GM21423 (cell line): ENCODE results near the gene RBBP5.

ENCODE experiments used
- ATAC-seq: cut with Tn5 transposase; IDR thresholded peaks from one replicate; pipeline ENCODE4 v1.9.1; 2021; ENCODE audit warnings: mild to moderate bottlenecking, moderate library complexity; ENCODE audit not compliant: unreplicated experiment

The RBBP5 gene

DNA sequence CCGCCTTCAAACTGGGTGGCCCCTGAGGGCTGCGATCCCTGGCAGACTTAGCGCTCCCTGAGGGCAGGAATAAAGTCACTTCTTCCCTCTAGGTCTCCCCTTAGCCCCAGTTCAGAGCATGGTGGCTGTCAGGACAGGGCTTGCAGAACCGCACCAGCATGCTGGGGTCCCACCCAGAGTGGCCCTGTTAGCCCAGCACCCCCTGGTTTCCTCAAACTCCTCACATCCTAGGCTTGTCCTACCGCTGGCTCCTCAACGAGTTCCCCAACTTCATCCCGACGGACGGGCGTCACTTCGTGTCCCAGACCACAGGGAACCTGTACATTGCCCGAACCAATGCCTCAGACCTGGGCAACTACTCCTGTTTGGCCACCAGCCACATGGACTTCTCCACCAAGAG, 62.9 kb downstream of the RBBP5 start:
- no peak for ATAC-seq

- ATAC-seq, result no peak
Measured at GRCh38 chr1:205057808-205058575, 63.8 kb downstream of the RBBP5 start.

DNA sequence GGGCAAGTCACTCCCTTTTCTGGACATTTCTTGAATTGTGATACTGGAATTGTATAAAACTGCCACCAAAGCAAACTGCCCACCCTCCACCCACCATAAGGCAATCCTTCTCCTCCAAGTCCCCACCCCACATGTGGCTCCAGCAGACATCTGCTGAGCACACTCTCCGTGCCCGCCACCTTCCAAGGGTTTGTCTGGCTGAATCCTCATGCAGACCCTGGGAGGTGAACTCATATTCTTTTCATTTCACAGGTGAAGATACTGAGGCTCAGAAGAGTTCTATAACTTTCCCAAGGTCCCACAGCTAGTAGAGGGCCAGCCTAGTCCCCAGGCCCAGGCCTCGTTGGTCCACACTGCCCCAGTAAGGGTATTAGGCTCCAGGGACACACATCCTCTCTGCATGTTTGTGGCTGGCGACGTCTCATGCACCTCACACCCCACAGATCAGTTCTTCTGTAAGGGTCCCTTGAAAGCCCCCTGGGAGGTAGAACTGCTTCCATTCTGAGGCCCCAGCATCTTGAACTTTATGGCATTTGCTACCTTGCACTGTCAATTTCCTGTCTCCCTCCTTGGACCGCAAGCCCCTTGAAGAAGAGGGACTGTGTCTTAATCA, 64.7 kb downstream of the RBBP5 start:
- no peak for ATAC-seq

DNA sequence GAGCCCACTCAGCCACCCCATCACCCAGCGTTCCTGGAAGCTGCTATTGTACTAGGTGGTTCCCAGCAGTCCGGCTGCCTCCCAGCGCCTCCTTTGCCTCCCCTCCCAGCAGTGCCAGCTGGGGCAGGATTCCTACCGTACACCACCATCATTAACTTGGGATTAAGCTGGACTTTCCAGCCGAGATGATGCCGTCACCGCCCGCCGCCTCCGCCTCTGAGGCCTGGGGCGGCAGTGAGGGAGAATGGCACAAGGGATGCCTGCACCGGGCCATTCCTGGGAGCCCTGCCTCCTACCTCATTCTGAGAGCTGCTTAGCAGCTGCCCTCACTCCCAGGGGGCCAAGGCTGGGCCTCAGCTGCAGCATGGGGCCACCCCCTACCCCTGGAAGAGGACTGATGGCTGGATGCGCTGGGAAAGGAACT, 65.6 kb downstream of the RBBP5 start:
- ATAC-seq, result no peak

DNA sequence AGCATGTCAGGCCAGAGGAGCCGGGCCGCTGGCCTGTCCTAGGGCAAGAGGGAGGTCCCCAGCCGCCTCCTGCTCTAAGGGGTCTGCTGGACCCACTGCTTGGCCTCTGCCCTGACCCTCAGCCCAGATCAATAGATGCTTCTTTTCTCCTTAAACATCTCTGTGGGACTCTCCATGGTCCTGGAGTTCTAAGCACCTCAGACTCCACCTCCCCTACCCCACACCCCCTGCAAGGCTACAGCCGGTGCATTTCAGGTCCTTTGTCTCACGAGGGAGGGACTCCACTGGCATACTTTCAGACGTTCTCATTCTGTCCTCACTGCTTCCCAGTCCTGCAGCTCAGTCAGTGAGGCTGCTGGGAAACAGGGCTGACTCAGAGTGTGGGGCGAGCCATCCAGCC, 67.8 kb downstream of the RBBP5 start:
- ATAC-seq, result no peak

DNA sequence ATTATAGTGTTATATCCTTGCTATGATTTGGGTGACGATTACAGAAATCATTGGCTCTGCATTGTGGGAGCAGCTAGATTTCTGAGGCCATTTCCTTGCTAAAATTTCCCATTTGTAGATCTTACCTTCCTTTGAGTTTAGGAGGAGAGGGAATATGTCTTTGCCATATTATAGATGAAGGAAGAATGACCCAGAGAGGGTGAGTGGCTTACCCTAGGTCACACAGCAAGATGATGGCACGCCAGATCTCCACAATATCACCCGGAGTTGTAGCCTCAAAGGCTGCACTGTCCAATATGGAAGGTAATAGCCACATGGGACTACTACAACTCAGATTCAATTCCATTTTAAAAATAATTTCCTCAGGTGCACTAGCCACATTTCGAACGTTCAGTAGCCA, 68.5 kb downstream of the RBBP5 start:
- ATAC-seq, result no peak

GRCh38 chr1:205052690-205053089, 69.1 kb downstream of the RBBP5 start:
- ATAC-seq, result no peak

DNA sequence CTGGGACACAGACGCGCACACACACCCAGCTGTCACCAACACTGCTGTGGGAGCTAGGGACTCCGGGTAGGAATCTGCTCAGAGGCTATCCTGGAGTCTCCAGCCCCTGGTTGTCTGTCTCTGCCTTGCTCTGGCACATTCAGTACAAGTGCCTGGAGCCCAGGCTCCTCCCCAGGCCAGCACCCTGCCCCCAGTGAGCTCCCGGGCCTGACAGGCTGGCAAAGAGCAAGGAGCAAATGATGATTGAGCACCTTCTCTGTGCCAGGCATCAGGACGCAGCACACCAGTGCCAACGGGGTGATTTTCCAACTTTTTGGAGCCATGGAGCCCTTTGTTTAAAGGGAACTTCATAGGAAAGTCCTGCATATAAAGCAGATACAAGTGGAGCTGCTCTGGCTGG, 72.3 kb downstream of the RBBP5 start:
- ATAC-seq, result no peak

DNA sequence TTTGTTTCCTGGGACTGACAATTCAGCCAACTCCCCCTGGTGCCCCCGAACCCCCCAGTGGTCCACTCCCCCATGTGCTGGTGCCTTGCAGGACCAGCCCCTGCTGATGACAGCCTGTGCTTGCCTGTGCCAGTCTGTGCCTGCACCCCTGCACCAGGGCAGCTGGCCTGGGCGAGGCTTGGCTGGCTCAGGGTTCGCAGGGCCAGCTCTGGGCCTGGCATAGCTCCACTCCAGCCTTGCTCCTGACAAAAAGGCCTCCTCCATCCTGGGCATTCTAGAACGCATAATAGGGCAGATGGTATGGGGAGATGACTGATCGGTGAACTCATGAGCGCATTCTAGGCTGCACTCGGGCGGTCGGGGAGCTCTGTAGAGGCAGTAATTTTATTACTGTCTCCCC, 73.4 kb downstream of the RBBP5 start:
- no peak for ATAC-seq

DNA sequence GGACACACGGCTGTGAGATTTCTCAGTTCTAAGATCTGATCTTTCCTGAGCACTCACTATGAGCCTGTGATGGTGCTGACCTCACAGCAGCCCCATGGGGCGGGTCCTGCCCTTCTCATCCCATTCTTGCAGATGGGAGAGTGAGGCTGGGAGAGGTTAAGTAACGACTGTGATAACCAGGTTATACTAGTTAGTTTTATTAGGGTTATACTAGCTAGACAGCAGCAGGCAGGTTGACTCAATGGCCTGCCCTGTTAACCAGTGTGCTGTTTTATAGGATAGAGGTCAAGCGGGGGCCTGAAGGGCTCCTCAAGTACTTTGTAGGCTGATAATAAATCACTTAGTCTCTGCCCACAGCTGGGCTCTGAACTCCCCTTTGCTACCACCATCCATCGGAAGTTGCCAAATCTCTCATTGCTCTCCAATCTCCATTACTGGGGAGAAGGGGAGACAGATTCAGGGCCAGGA, 74.0 kb downstream of the RBBP5 start:
- no peak for ATAC-seq

DNA sequence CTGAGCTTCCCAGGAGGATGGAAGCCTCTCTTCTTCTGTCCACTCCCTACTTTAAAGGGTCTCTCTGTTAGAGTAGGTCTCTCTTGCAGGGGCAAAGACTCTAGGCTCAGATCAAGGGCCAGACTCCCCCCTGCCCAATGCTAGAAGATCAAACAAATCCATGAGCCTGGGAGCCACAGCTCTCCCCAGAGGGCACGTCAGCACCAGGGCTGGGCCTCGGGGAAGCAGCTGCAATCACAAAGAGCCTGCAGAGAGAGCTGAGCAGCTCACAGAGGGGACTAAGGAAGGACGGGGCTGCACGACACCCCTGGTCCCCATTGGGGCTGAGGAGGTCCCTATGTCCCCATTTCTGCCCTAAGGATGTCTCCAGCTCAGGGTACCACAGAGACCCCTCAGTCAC, 74.9 kb downstream of the RBBP5 start:
- no peak for ATAC-seq

DNA sequence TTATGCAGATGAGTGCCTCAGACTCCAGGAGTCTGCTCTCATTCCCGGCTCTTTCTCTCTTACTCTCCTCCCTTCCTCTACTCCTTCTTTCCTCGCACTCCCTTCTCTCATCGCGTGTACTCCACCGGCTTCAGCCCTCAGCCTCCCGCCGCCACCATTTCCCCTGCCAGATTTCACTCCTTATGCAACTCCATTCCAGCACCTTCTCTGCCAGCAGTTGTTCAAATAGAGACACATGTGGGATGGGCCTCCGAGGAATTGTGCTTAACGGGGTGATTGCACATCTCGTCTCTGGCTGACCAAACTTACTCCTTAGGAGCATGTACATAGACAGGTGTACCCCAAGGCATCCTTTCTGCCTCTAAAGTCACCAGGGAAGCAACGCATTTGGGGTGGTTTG, 76.6 kb downstream of the RBBP5 start:
- ATAC-seq, result no peak

GRCh38 chr1:205044741-205045140, 77.0 kb downstream of the RBBP5 start:
- no peak for ATAC-seq

DNA sequence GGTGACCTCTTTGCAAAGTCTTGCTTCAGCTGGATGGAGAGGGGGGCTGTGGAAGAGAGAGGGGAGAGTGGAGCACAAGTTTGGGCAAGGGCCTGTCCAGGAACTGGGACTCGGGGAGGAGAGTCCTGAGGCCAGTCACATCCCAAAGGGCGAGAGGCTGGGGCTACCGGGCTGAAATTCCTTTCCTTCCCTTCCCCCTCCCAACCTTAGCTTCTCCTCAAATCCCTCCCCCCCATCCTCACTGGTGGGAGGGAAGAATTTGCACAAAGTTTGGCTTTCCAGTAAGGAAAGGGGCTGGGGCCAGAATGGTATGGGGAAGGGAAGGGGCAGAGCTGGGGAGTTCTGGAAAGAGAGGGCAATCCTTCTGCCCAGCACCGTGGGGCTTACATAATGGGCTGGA, 77.9 kb downstream of the RBBP5 start:
- ATAC-seq, result no peak

- ATAC-seq, result no peak
Measured at GRCh38 chr1:205042911-205043806, 78.6 kb downstream of the RBBP5 start, which contains the start of gene CNTN2. Gene CNTN2, plus strand, starts transcription at chr1:205043212. Its CDS starts 9,974 bp downstream, at chr1:205053186.

- ATAC-seq, result no peak
Measured at GRCh38 chr1:205041998-205042910, 79.5 kb downstream of the RBBP5 start.

GRCh38 chr1:205041001-205041715, 80.6 kb downstream of the RBBP5 start:
- no peak for ATAC-seq

DNA sequence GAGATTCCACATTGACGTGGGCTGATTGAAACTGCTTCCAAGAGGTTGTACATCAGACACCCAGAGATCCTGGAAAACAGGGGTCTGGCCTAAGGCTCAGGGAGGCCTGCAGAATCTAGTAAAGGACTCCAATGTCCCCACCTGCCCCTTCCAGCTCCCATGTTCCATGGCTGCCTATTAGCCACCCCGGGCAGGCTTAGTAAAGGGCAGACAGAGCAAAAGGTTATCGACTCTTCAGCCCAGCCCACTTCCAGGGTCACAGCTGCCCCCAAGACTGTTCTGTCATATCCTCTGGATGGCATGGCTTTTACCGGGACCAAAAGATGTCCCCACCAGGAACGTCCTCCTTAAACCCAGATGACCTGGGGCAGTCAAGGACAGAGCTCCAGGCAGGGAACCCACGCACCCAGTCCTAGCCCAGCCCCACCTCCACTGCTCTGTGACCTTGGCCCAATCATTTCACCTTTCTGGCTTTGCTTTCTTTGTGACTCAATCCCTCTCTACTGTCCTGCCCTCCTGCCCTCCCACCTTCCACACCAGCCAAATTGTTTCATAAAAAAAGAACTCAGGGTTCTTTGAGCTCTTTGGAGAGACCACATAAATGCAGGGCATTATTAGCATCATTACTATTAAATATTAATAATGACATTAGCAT, 83.5 kb downstream of the RBBP5 start:
- ATAC-seq, result no peak

DNA sequence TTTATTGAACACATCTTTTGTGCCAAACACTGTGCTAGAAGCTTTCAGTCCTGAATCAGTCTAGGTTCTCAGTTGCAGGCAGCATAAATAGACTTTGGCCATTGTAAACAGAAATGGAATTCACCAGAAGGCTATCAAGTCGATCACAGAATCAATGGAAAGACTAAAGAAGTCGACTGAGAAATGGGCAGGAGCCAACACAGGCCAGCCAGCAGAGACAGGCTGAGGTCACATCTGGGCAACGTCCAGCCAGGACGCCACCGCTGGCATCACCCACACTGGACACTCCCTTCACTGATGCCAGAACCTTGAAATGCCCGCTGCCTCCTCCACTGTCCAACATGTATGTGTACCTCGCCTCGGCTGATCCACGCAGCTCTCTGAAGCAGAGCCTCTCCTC, 84.2 kb downstream of the RBBP5 start:
- ATAC-seq, result no peak
